ENCODE measurements around the gene ABCB11.

ABCB11 gene

DNA sequence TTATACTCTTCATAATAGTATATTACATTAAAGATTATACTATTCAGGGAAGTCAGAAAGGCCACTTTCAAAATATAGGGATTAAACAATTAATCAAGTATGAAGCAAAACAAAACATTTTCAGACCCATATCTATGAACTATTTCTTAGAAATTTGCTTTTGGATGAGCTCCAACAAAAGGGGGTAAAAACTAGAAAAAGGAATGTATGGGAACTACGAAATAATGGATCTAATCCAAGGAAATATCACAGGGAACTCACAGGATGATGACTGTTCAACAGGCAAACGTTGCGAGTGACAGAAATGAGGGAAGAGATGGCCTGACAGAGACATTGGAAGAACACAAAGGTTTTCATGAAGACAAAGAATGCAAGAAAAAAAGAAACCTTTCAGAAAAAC is 102.1 kb downstream of the ABCB11 start:
- TF ChIP-seq POLR2A (IDR thresholded peaks at IDR 0.05; ENCODE audit: low read depth, low read length): no peak
- FAIRE-seq (no peak), DNase-seq (ENCODE audit: insufficient read length, low spot score) (no peak)

GRCh38 chr2:168928113-168928831 is 102.9 kb downstream of the ABCB11 start:
- no peak for FAIRE-seq
- no peak for DNase-seq (ENCODE audit: insufficient read length, low spot score)
- no peak for TF ChIP-seq POLR2A (IDR thresholded peaks at IDR 0.05; ENCODE audit: low read depth, low read length)

DNA sequence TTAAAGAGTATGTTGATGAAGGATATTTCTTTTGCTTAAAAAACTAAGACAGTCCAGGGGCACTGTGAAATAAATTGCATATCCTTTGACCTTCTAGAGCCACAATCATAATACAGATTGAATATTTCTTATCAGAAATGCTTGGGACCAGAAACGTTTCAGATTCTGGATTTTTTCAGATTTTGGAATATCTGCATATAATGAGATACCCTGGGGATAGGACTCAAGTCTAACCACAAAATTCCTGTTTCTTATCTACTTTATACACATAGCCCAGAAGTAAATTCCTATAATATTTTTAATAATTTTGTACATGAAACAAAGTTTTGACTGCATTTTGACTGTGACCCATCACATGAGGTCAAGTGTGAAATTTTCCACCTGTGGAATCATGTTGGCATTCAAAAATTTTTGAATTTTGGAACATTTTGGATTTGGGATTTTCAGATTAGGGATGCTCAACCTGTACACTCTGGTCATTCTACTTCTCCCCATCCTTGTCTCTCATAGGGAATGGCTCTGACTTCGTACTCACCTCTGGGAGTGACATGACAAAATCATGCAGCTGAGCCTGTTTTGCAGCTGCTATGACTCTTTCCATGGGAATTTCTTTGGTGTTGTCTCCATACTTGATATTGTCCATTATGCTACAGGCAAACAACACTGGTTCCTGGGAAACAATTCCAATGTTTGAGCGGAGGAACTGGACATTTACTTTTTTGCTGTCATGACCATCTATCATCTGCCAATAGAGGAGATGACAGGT is 104.3 kb downstream of the ABCB11 start:
- TF ChIP-seq POLR2A (IDR thresholded peaks at IDR 0.05; ENCODE audit: low read depth, low read length): no peak
- DNase-seq (ENCODE audit: insufficient read length, low spot score) (no peak), FAIRE-seq (no peak)

DNA sequence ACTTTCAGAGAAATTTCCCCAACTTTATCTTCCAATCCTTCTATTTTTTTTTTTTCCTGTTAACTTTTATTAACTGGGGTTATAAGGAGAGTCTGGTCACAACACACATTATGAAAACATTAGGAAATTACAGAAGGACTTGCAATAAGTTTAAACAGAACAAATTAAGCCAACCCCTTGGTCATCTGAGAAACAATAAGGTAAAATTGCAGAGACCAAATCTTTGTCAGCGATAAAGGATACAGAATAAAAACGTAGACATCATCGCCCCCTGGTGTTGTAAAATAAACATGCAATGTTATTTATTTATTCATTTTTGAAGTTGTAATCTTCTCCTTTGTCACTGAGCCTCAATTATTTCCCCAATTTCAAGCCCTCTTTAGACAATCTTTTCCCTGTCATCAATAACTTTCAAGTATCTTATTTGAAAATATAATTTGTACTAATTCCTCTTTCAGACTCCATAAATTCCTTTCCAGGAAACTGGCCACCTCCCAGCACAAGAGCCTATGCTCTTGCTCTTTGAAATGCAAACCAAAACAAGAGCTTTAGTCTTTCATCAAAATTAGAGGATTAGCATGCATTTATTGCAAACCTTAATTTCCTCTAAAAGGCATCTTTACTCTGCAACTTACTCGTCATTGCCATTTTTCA is 110.5 kb downstream of the ABCB11 start:
- no peak for DNase-seq (ENCODE audit: insufficient read length, low spot score)
- FAIRE-seq: peak; percentile 82
- no peak for TF ChIP-seq POLR2A (IDR thresholded peaks at IDR 0.05; ENCODE audit: low read depth, low read length)

DNA sequence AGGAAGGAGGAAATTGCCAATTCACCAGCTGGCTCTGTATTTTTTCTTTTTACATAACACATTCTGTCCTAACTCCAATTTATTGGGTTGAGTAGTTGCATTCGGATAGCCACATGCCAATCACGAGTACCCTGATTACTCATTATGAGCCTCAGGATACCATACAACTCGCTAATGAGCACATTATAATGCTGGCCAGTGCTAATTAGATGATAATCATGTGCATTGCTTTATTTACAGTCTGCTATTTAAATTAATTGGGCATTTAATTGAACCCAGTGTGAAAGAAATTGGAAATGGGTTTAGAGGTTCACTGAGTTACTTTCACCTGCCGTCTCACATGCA is 114.8 kb downstream of the ABCB11 start:
- DNase-seq (ENCODE audit: insufficient read length, low spot score) (no peak), FAIRE-seq (no peak)
- no peak for TF ChIP-seq POLR2A (IDR thresholded peaks at IDR 0.05; ENCODE audit: low read depth, low read length)

DNA sequence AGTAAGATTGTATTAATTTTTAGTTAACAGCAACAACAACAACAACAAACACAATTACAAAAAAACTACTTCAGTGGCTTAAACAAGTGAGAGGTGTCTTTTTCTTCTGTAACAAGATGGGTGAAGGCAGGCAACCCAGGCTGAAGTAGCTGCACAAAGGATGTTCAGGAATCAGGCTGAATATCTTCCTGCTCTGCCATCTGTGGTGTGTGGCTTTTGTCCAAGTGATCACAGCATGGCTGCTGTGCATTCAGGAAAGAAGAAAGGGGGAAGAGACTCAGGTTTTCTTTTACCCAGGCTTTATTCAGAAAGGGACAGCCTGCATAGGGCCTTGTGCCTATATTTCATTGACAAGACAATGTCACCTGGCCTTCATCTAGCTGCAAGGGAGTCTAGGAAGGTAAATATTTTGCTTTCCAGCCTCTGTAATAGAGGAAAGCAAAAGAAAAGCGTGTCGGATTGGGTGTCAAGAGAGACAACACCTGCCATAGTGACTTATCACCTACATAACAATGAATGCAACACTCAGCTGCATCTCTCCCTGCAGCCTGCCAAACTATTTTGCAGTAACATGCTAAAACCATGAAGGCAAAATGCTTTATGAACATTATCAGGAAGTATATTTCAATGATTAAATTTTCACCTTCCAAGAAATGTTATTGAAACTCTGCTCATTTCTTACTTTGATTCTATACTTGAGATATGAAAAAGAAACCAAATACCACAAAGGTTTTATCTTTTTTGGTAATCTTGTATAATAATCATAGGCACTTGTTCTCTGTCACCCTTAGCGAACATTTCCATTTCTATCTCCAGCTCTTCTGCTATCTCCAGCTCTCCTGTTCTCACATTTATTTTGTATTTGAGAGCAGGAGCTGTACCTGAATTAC is 115.4 kb downstream of the ABCB11 start:
- FAIRE-seq: no peak
- no peak for DNase-seq (ENCODE audit: insufficient read length, low spot score)

GRCh38 chr2:168913495-168913894 is 117.6 kb downstream of the ABCB11 start:
- no peak for FAIRE-seq
- no peak for DNase-seq (ENCODE audit: insufficient read length, low spot score)
- no peak for TF ChIP-seq POLR2A (IDR thresholded peaks at IDR 0.05; ENCODE audit: low read depth, low read length)

More for the DNA sequence above, 115.4 kb downstream of the ABCB11 start:
- TF ChIP-seq POLR2A (IDR thresholded peaks at IDR 0.05; ENCODE audit: low read depth, low read length): no peak

- FAIRE-seq: no peak
- no peak for DNase-seq (ENCODE audit: insufficient read length, low spot score)
- no peak for TF ChIP-seq POLR2A (IDR thresholded peaks at IDR 0.05; ENCODE audit: low read depth, low read length)
These were observed 118.2 kb downstream of the ABCB11 start for GRCh38 chr2:168912901-168913369.

DNA sequence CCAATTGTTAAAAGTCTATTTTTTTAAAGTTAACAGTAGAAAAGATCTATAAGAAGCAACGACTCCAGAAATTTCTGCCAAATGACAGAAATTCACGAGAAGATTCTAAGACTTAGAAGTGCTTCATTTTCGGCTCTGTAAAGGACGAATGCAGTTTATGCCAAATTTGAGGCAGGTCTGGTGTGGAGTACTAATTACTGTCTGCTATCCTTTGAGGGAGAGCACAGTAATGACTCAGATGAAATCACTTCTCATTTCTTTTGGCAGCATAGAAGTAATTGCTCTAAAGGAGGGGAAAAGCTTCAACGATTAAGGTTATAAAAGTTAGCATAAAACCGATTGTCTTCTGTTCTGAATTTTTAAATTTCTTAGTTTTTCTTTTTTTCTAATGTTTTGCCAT is 118.7 kb downstream of the ABCB11 start:
- TF ChIP-seq POLR2A (IDR thresholded peaks at IDR 0.05; ENCODE audit: low read depth, low read length): no peak
- DNase-seq (ENCODE audit: insufficient read length, low spot score) (no peak), FAIRE-seq (no peak)

DNA sequence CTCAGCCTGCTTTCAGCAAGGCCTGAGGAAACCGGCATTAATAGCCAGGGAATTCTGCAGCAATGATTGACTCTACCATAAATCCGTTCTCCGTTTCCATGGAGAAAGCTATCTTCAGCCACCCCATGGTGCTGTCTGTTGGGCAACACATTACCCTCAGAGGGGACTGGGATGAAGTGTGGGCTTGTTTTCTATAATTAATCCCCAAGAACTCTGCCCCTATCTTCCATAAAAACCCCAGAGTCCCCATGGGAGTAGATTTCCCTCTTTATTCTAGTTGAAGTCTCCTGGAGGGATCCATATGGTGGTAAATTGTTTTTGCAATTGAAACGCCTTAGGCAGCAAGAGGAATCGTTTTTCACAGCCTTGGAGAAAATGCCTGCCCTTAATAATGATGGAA is 120.8 kb downstream of the ABCB11 start:
- no peak for TF ChIP-seq POLR2A (IDR thresholded peaks at IDR 0.05; ENCODE audit: low read depth, low read length)
- FAIRE-seq (no peak), DNase-seq (ENCODE audit: insufficient read length, low spot score) (no peak)

DNA sequence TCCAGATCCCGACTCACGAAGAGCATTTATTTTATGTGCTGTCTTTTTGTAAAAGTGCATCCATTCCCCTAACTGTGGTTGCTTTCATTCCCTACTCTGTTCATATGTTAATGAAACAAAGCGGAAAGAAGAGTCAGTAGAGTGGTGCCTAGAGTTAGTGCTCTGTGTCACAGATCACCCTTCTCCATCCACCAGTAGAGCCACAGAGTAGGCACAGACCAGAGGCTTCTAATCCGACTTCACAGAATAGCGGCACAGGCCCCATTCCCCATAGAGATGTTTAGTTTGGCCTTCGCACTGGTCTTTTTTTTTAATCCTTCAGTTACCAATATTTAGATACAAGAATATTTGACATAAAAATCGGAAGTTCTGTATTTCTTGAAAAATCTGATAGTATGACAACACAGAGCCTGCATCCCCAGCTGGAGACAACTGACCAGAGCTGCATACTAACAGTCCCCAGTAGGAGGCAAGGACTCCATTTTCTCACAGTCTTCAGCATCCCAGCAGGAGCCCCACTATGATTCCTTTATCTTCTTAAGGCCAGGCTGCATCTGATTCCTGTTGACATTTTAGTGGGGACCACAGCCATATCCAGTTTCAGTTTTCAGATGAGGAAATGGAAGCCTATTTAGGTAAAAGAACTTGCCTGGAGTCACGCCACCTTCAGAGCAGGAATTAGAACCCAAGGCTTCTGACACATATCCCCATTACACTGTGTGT is 123.0 kb downstream of the ABCB11 start:
- no peak for TF ChIP-seq POLR2A (IDR thresholded peaks at IDR 0.05; ENCODE audit: low read depth, low read length)

DNA sequence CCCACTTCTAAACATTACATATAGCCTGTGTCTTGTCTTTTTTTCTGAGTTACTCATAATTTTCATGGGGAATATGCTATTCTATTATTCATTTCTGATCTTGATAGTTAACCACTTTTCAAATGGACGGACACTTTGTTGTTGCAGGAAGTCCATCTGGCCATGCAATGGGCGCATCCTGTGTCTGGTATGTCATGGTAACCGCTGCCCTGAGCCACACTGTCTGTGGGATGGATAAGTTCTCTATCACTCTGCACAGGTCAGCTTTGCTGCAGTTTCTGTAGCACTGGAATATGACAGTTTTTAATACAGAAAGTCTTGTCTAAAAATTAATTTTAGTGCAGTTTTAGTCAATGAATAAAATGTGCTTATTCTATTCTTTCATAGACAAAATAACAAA is 126.8 kb downstream of the ABCB11 start:
- DNase-seq (ENCODE audit: insufficient read length, low spot score): no peak
- no peak for TF ChIP-seq POLR2A (IDR thresholded peaks at IDR 0.05; ENCODE audit: low read depth, low read length)
- FAIRE-seq: no peak

More for the DNA sequence above, 123.0 kb downstream of the ABCB11 start:
- FAIRE-seq (no peak), DNase-seq (ENCODE audit: insufficient read length, low spot score) (no peak)

DNA sequence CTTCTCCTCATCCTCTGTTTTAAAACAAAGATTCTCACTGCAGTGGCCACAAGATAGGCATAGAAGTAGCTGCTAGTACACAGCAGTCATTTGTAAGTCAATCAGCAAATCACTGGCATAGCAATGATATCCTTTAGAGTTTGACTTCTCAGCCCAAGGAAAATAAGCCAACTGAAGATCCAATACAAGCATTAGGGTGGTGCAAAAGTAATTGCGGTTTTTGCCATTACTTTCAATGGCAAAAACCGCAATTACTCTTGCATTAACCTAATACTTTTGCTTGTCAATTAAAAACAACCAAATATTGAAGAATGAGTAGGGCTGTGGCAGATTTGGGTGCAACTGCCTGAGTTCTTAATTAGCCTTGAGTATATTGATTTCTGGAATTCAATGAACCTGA is 127.2 kb downstream of the ABCB11 start:
- DNase-seq (ENCODE audit: insufficient read length, low spot score): no peak
- TF ChIP-seq POLR2A (IDR thresholded peaks at IDR 0.05; ENCODE audit: low read depth, low read length): no peak
- FAIRE-seq: no peak

Measured in H54 (cell line).